H1 (cell line): ENCODE measurements around the gene HPRT1. TPM values are rescaled to one million over a fixed set of nuclear protein-coding genes. Genes with fewer than 3 reads are reported as not detected.

ENCODE experiments used
- CTCF ChIA-PET: fragments of 300-600 bp; sonication (Branson Sonifier 250); formaldehyde crosslinking; loops from one replicate; lab custom pipeline; 2021; ENCODE audit not compliant: partially characterized antibody; lab: Charles Lee
- POLR2A ChIA-PET: fragments of 300-600 bp; sonication (Branson Sonifier 250); formaldehyde crosslinking; loops from one replicate; lab custom pipeline; 2021; ENCODE audit warnings: inconsistent platforms; ENCODE audit not compliant: partially characterized antibody; lab: Charles Lee
- DNase-seq, 2 experiments: peaks; one replicate each; pipeline versions ENCODE4 v3.0.0 to v3.0.0-alpha.2; 2010 to 2022; ENCODE audit warnings: low spot score in 2 of 2, low read depth in 1 of 2, mixed read lengths in 1 of 2
- FAIRE-seq: peaks from 2 replicates; lab custom pipeline; 2011; peaks lifted over from hg19 to GRCh38; lab: Jason Lieb, UNC
- H2AFZ ChIP-seq: 2 replicates; pipeline ENCODE4 v1.8.1; 2012; ENCODE audit warnings: low read length, inconsistent platforms
- H2AK5ac ChIP-seq: 2 replicates; pipeline ENCODE4 v1.6.1; 2013; ENCODE audit warnings: low read depth, low read length
- H2BK120ac ChIP-seq: replicated peaks from 2 replicates; pipeline ENCODE3; 2013; ENCODE audit warnings: low read depth, low read length, inconsistent platforms
- H2BK12ac ChIP-seq: 2 replicates; pipeline ENCODE4 v1.6.1; 2013; ENCODE audit warnings: low read depth, low read length
- H2BK15ac ChIP-seq: 2 replicates; pipeline ENCODE4 v1.6.1; 2013; ENCODE audit warnings: low read length
- H2BK20ac ChIP-seq: 2 replicates; pipeline ENCODE4 v1.6.1; 2013; ENCODE audit warnings: low read length
- H2BK5ac ChIP-seq: 2 replicates; pipeline ENCODE4 v1.6.1; 2013; ENCODE audit warnings: low read depth, low read length
- H3K14ac ChIP-seq: 2 replicates; pipeline ENCODE4 v1.6.1; 2013; ENCODE audit warnings: inconsistent platforms; ENCODE audit not compliant: insufficient read length
- H3K18ac ChIP-seq: 2 replicates; pipeline ENCODE4 v1.6.1; 2013; ENCODE audit warnings: low read length; ENCODE audit errors: extremely low read depth
- H3K23ac ChIP-seq: 2 replicates; pipeline ENCODE4 v1.6.1; 2013; ENCODE audit warnings: inconsistent platforms; ENCODE audit not compliant: insufficient read length
- H3K23me2 ChIP-seq: 2 replicates; pipeline ENCODE4 v1.6.1; 2013; ENCODE audit warnings: low read depth, low read length
- H3K27ac ChIP-seq: 2 replicates; pipeline ENCODE4 v1.6.1; 2011; ENCODE audit warnings: low read depth, low read length, inconsistent platforms
- H3K27me3 ChIP-seq, 4 experiments: replicated peaks in 1 of 4; 1 replicate in 1 of 4; 2 replicates in 3 of 4; pipeline versions ENCODE4 v1.6.1 to v1.8.1; 2011 to 2013; ENCODE audit warnings: low read length in 3 of 4, mild to moderate bottlenecking in 3 of 4, inconsistent platforms in 2 of 4, mixed read lengths in 2 of 4, moderate library complexity in 1 of 4; ENCODE audit not compliant: control insufficient read depth in 3 of 4, insufficient read depth in 3 of 4; ENCODE audit errors: extremely low read depth in 1 of 4
- H3K36me3 ChIP-seq, 4 experiments: 2 replicates each; pipeline versions ENCODE4 v1.6.1 to v1.8.1; 2011 to 2013; ENCODE audit warnings: mild to moderate bottlenecking in 4 of 4, low read length in 3 of 4, moderate library complexity in 2 of 4, control low read depth in 1 of 4, inconsistent platforms in 1 of 4; ENCODE audit not compliant: insufficient read depth in 4 of 4, control insufficient read depth in 2 of 4
- H3K4ac ChIP-seq: replicated peaks from 2 replicates; pipeline ENCODE3; 2013; ENCODE audit warnings: low read length, low read depth, mixed read lengths, inconsistent platforms; ENCODE audit not compliant: insufficient read length
- H3K4me1 ChIP-seq, 4 experiments: replicated peaks in 1 of 4; 1 replicate in 1 of 4; 2 replicates in 3 of 4; pipeline versions ENCODE4 v1.6.1 to v1.8.1; 2011 to 2013; ENCODE audit warnings: low read length in 3 of 4, inconsistent platforms in 2 of 4, mixed read lengths in 1 of 4; ENCODE audit not compliant: insufficient read depth in 4 of 4, control insufficient read depth in 3 of 4
- H3K4me2 ChIP-seq, 2 experiments: 2 replicates each; pipeline versions ENCODE4 v1.6.1 to v1.8.1; 2011 to 2013; ENCODE audit warnings: low read depth in 2 of 2, low read length in 2 of 2, control low read depth in 1 of 2, inconsistent platforms in 1 of 2, mild to moderate bottlenecking in 1 of 2; ENCODE audit not compliant: insufficient read depth in 1 of 2
- H3K4me3 ChIP-seq, 4 experiments: fragments of 200-600, 300-600 bp in 1 of 4; sonication (generic), shearing (Covaris generic), sonication (Bioruptor Twin) in 1 of 4; 2 replicates each; pipeline versions ENCODE4 v1.5.1 to v1.8.1; 2011 to 2016; ENCODE audit warnings: low read length in 4 of 4, low read depth in 3 of 4, control low read depth in 2 of 4, inconsistent platforms in 2 of 4, mild to moderate bottlenecking in 2 of 4, mixed read lengths in 1 of 4, moderate library complexity in 1 of 4; ENCODE audit not compliant: insufficient read depth in 2 of 4; ENCODE audit errors: extremely low read depth in 1 of 4
- H3K56ac ChIP-seq: replicated peaks from 2 replicates; pipeline ENCODE3; 2013; ENCODE audit warnings: low read depth, mild to moderate bottlenecking, mixed read lengths, low read length, inconsistent platforms; ENCODE audit not compliant: insufficient read length
- H3K79me1 ChIP-seq: 2 replicates; pipeline ENCODE4 v1.6.1; 2013; ENCODE audit warnings: low read depth, low read length, control low read depth
- H3K79me2 ChIP-seq, 2 experiments: 2 replicates each; pipeline versions ENCODE4 v1.6.1 to v1.8.1; 2012 to 2013; ENCODE audit warnings: low read length in 2 of 2, mild to moderate bottlenecking in 2 of 2, inconsistent platforms in 1 of 2; ENCODE audit not compliant: insufficient read depth in 2 of 2, control insufficient read depth in 1 of 2
- H3K9ac ChIP-seq, 4 experiments: replicated peaks in 1 of 4; 1 replicate in 1 of 4; 2 replicates in 3 of 4; pipeline versions ENCODE4 v1.6.1 to v1.8.1; 2011 to 2013; ENCODE audit warnings: low read depth in 3 of 4, low read length in 3 of 4, control low read depth in 2 of 4, mild to moderate bottlenecking in 2 of 4, moderate library complexity in 2 of 4, inconsistent platforms in 1 of 4; ENCODE audit errors: extremely low read depth in 1 of 4
- H3K9me3 ChIP-seq, 2 experiments: 2 replicates each; pipeline versions ENCODE4 v1.6.1 to v1.8.1; 2012 to 2013; ENCODE audit warnings: mild to moderate bottlenecking in 2 of 2, moderate library complexity in 2 of 2, control low read depth in 1 of 2, inconsistent platforms in 1 of 2, low read depth in 1 of 2, low read length in 1 of 2, mixed read lengths in 1 of 2; ENCODE audit not compliant: insufficient read depth in 2 of 2
- H4K20me1 ChIP-seq, 2 experiments: replicated peaks in 1 of 2; 2 replicates each; pipeline versions ENCODE3 to v1.8.1; 2011 to 2013; ENCODE audit warnings: inconsistent platforms in 2 of 2, low read length in 2 of 2, mild to moderate bottlenecking in 1 of 2; ENCODE audit not compliant: insufficient read depth in 2 of 2, control insufficient read depth in 1 of 2
- H4K5ac ChIP-seq: 2 replicates; pipeline ENCODE4 v1.6.1; 2013; ENCODE audit warnings: low read length, low read depth, mixed read lengths, inconsistent platforms; ENCODE audit not compliant: insufficient read length
- H4K8ac ChIP-seq: 2 replicates; pipeline ENCODE4 v1.8.0; 2013; ENCODE audit warnings: mild to moderate bottlenecking, moderate library complexity, low read length, inconsistent platforms; ENCODE audit not compliant: insufficient read depth; ENCODE audit errors: extremely low read depth
- H4K91ac ChIP-seq: replicated peaks from 2 replicates; pipeline ENCODE3; 2013; ENCODE audit warnings: low read length, mixed read lengths, inconsistent platforms; ENCODE audit not compliant: insufficient read length
- CTBP2 ChIP-seq: IDR thresholded peaks from 2 replicates; pipeline ENCODE4 v1.7.0; 2011; ENCODE audit warnings: borderline replicate concordance, mild to moderate bottlenecking, moderate library complexity, mixed read lengths, low read length; ENCODE audit not compliant: insufficient read depth, insufficient read length
- GABPA ChIP-seq: IDR thresholded peaks from 2 replicates; pipeline ENCODE4 v1.6.1; 2011; ENCODE audit warnings: mild to moderate bottlenecking, low read length, moderate library complexity, borderline replicate concordance; ENCODE audit not compliant: insufficient read depth
- KDM1A ChIP-seq: fragments of 200-600, 300-600 bp; sonication (generic); IDR thresholded peaks from 2 replicates; pipeline ENCODE4 v1.7.1; 2016; ENCODE audit warnings: mild to moderate bottlenecking, low read length, borderline replicate concordance
- MAX ChIP-seq: IDR thresholded peaks from 2 replicates; pipeline ENCODE4 v1.6.1; 2012; ENCODE audit warnings: inconsistent platforms
- NANOG ChIP-seq: IDR thresholded peaks from 2 replicates; pipeline ENCODE4 v1.6.1; 2011; ENCODE audit warnings: low read length, low read depth, mild to moderate bottlenecking, inconsistent platforms; ENCODE audit not compliant: insufficient read depth, poor library complexity, severe bottlenecking
- PHF8 ChIP-seq: fragments of 200-600 bp; sonication (generic); conservative IDR thresholded peaks from 2 replicates; pipeline ENCODE4 v1.7.1; 2012; ENCODE audit warnings: low read depth, mild to moderate bottlenecking, inconsistent platforms, low read length, moderate library complexity
- POLR2A ChIP-seq, 2 experiments: IDR thresholded peaks; 1 replicate in 1 of 2; 2 replicates in 1 of 2; pipeline ENCODE4 v1.6.1; 2011; ENCODE audit warnings: low read depth in 2 of 2, low read length in 2 of 2, mild to moderate bottlenecking in 2 of 2; ENCODE audit errors: control extremely low read depth in 1 of 2
- RXRA ChIP-seq: IDR thresholded peaks from 2 replicates; pipeline ENCODE4 v1.6.1; 2011; ENCODE audit warnings: low read depth, mild to moderate bottlenecking, low read length, moderate library complexity; ENCODE audit not compliant: insufficient read depth
- SP2 ChIP-seq: IDR thresholded peaks from 2 replicates; pipeline ENCODE4 v1.6.1; 2012; ENCODE audit warnings: mild to moderate bottlenecking, low read length, inconsistent platforms
- TAF7 ChIP-seq: optimal IDR thresholded peaks from 2 replicates; pipeline ENCODE3; 2011; ENCODE audit warnings: low read depth, mild to moderate bottlenecking, inconsistent platforms, low read length, moderate library complexity, borderline replicate concordance
- TEAD4 ChIP-seq: IDR thresholded peaks from 2 replicates; pipeline ENCODE4 v1.6.1; 2012; ENCODE audit warnings: low read depth, low read length, inconsistent platforms, mixed read lengths
- WGBS, 2 experiments: shearing (Covaris generic) in 1 of 2; methylation state at CpG; one replicate each; pipeline versions ENCODE4 v1.1.6 to v1.1.7; 2013 to 2015; ENCODE audit warnings: low lambda C conversion rate in 2 of 2, mixed read lengths in 2 of 2, inconsistent platforms in 1 of 2, low coverage in 1 of 2, missing lambda C conversion rate in 1 of 2; ENCODE audit not compliant: insufficient replicate concordance in 2 of 2, insufficient coverage in 1 of 2, insufficient read length in 1 of 2; ENCODE audit errors: extremely low coverage in 1 of 2, missing lambda C conversion rate in 1 of 2; 5-methylcytosine and 5-hydroxymethylcytosine counted together
- polyA plus RNA-seq, 7 experiments: library from polyadenylated mRNA; depleted of rRNA in 3 of 7; stranded (reverse) in 5 of 7; unstranded in 2 of 7; fragments of >200 nt in 5 of 7; fragments of 200-250 nt in 2 of 7; gene quantifications; 1 replicate in 5 of 7; 2 replicates in 1 of 7; 4 replicates in 1 of 7; pipeline versions ENCODE4 v1.2.1 to v1.2.3, GENCODE V29; 2011 to 2013; ENCODE audit warnings: missing spikeins in 2 of 7, mixed read lengths in 2 of 7
- total RNA-seq: library from RNA; stranded (reverse); fragmentation: NEBNext Ultra II Directional; extraction: Animal tissue kit (Norgen Biotek cat#: 25700); gene quantifications from 2 replicates; pipeline ENCODE4 v1.2.1, GENCODE V29; 2021

The HPRT1 gene
- total and polyA plus RNA-seq, 2 of the 8 experiments (the other 6 are each of a cell fraction or from before 2014, with no cell fraction given): 16.9 to 49.5 TPM

GRCh38 chrX:134443461-134443860, 16.5 kb upstream of the HPRT1 start:
- H3K79me2 ChIP-seq: no peaks in the 10 kb centered on the region
- no peak overlapping the region for H2BK5ac ChIP-seq
- H3K9me3 ChIP-seq: no peaks in the 10 kb centered on the region
- no peak overlapping the region for H3K23ac ChIP-seq
- no peak for DNase-seq
- no peak overlapping the region for H3K9ac ChIP-seq
- H3K4ac ChIP-seq: no peak overlapping the region
- H2BK15ac ChIP-seq: no peak overlapping the region
- CTCF ChIA-PET: no interaction called here
- H3K4me3 ChIP-seq: no peak overlapping the region
- H2AFZ ChIP-seq: no peak overlapping the region
- no peak overlapping the region for H3K56ac ChIP-seq
- no peaks in the 10 kb centered on the region for H3K79me1 ChIP-seq
- no peak overlapping the region for H2AK5ac ChIP-seq
- no peaks in the 10 kb centered on the region for H4K20me1 ChIP-seq
- no peak overlapping the region for H2BK120ac ChIP-seq
- H3K23me2 ChIP-seq: no peaks in the 10 kb centered on the region
- no peak overlapping the region for H3K27ac ChIP-seq
- H3K14ac ChIP-seq: no peak overlapping the region
- H2BK12ac ChIP-seq: no peak overlapping the region
- H3K4me1 ChIP-seq: no peaks in the 10 kb centered on the region
- no peak overlapping the region for H4K91ac ChIP-seq
- no peak overlapping the region for H3K18ac ChIP-seq
- no peaks in the 10 kb centered on the region for H3K27me3 ChIP-seq
- no peak overlapping the region for H3K4me2 ChIP-seq
- WGBS, 2 experiments: 83% methylated on average over 2 of the region's 2 CpGs; no CpG with 5 or more reads in 1 of the 2 experiments
- no peak overlapping the region for H2BK20ac ChIP-seq
- H4K5ac ChIP-seq: no peak overlapping the region
- no peak overlapping the region for H4K8ac ChIP-seq
- no peak for FAIRE-seq
- POLR2A ChIA-PET: interaction anchor here (0.6 kb wide), 1 partner anchor 72 kb away, joined by 4 read pairs; no protein-coding TSS in a partner anchor
- H3K36me3 ChIP-seq: no peaks in the 10 kb centered on the region
- TF ChIP-seq TEAD4: no peak
- TF ChIP-seq RXRA: no peak
- TF ChIP-seq GABPA: no peak
- TF ChIP-seq CTBP2: no peak
- no peak for TF ChIP-seq PHF8
- no peak for TF ChIP-seq NANOG
- no peak for TF ChIP-seq MAX
- no peak for TF ChIP-seq SP2
- TF ChIP-seq POLR2A (IDR thresholded peaks at IDR 0.05; ENCODE audit: control extremely low read depth in 1 of 2, low read depth in 2 of 2, low read length in 2 of 2): no peak
- no peak for TF ChIP-seq KDM1A
- TF ChIP-seq TAF7: no peak
